SK-N-DZ (cell line): ENCODE data around the gene ACE.

Experiments
- DNase-seq: peaks from one replicate; pipeline ENCODE4 v3.0.0-alpha.2; 2015; ENCODE audit warnings: low spot score

ACE gene

DNA sequence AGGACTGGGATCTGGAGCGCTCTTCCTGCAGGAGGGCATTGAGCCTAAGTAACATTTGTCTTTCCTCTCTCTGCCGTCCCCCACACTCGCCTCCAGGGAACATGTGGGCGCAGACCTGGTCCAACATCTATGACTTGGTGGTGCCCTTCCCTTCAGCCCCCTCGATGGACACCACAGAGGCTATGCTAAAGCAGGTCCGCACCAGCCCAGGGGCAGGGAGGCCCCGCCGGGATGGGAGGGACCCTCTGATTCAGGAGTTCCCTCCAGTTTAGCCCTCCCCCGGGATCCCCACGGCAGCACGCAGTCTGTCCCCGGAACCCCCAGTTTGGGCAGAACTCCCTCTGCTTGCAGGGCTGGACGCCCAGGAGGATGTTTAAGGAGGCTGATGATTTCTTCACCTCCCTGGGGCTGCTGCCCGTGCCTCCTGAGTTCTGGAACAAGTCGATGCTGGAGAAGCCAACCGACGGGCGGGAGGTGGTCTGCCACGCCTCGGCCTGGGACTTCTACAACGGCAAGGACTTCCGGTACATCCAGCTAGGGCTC lies 14.1 kb downstream of the ACE start:
- DNase-seq, result no peak

DNA sequence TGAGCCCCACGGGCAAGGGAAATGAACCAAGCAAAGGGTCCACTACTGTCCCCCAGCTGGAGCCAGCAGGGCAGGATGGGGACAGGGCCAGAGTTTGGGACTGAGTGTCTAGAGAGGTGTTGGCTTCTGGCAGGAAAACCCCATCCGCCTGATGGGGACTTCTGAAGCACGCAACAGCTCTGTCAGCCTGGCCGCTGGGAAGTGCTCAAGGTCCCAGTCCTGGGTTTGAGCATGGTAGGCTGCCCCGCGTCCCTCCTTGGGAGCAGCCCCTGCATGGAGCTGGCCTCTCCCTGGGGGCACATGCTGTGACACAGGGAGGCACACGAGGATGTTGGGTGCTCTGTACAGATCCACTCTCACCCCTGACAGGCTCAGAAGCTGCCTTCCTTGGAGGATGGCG lies 14.6 kb downstream of the ACE start:
- DNase-seq, result no peak

DNA sequence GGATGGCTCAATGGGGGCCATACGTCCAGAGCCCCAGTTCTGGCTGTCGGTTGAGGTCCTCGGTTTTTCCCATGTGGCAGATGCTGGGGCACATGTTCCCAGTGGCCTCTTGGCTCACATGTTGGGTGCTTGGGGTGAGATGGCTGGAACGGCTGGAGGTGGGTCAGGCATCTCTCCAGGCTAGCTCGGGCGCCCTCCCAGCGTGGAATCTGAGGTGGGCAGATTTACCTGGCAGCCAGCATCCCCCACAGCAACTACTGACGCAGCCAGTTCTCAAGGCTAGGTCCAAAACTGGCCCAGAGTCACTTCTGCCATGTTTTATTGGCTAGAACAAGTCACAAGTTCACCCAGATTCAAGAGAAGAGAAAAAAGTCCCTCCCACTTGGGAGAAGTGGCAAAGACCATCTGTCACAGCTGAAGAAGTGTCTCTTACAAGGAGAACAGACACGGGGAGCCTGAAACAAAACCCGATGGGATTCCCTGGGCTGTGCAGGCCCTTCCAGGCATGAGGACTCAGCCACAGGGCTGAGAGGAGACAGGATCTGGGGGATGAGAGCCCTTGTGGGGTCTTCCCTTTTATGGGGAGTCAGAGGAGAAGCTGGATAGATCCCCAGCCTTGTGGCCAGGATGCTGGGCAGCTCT lies 15.2 kb downstream of the ACE start:
- DNase-seq, result no peak

DNA sequence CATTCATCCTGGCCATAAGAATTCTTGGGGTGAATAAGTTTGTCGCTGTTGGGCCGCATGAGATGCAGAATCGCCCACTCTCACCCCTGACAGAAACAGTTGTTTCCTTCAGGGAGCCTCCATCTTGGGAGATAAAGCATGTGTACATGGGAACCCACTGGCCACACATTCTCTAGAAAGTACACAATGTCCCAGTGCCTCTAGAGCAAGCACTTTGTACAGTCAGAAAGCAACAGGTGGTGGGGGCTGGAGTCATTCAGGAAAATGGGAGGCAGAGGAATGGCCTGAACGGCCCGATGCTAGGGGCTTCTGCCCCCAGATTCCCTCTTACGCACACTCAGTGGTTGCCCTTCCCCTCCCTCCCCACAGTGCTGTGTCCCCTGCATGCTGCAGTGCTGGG lies 16.1 kb downstream of the ACE start:
- DNase-seq, result no peak

DNA sequence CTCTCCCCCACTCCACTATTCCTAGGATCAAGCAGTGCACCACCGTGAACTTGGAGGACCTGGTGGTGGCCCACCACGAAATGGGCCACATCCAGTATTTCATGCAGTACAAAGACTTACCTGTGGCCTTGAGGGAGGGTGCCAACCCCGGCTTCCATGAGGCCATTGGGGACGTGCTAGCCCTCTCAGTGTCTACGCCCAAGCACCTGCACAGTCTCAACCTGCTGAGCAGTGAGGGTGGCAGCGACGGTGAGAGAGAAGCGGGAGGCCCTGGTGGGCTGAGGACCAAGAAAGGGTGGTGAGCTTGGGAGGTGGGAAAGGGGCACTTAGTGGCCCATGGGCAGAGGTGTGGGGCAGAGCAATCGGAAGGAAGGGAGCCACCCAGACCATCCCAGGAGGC lies 16.6 kb downstream of the ACE start:
- no peak for DNase-seq

DNA sequence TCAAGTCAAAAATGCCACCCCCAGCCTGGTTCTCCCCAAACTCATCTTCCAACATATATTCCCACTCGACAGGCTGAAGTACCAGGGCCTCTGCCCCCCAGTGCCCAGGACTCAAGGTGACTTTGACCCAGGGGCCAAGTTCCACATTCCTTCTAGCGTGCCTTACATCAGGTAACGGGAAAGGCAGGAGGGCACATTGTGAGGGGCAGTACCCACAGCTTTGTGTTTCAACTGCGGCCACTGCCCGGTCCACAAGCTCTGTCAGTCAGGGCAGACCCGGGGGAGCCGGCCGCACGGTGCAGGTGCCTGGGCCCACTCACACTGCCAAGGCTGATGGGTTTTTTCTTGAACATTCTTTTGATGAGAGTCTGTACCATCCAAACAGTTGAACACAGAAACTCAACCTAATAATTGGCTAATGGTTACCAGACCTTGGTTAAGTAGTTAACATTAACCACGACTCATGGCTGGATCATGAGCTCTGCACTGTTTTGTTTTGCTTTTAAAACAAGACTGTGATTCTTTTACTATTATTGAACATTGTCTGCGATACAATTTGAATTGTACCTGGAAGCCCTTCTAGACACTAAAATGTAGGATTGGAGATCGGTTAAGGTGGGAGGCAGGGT lies 17.6 kb downstream of the ACE start:
- no peak for DNase-seq

DNA sequence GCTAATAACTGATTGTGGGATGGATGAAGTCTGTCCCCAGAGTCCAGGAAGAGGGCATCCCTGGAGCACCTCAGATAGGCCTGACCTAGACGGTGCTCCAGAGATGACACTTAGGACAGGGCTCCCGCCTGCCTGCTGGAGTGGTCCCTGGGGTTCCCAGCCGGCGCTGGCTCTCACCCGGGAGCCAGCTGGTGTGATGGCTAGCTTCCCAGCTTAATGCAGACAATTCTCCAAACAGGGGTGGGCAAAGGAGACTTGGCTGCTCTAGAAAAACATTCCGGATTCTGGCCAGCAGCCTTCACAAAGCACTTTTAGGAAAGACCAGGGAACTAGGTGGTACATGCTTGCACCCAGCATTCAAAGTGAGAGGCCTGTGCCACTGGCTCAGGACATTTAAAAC lies 18.6 kb downstream of the ACE start:
- DNase-seq, result no peak

DNA sequence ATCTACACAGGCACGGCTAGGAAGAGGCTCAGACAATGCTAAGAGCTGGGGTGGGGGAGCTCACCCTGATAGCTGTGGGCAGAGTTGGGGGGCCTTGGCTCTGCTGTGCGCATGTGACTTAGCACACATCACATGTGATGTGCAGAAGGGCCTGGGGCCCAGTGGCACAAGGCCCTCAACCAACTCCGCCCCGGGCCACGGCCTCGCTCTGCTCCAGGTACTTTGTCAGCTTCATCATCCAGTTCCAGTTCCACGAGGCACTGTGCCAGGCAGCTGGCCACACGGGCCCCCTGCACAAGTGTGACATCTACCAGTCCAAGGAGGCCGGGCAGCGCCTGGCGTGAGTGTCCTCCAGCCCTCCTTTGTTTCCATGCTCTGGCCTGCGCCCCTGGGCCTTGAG lies 19.3 kb downstream of the ACE start:
- DNase-seq, result no peak

DNA sequence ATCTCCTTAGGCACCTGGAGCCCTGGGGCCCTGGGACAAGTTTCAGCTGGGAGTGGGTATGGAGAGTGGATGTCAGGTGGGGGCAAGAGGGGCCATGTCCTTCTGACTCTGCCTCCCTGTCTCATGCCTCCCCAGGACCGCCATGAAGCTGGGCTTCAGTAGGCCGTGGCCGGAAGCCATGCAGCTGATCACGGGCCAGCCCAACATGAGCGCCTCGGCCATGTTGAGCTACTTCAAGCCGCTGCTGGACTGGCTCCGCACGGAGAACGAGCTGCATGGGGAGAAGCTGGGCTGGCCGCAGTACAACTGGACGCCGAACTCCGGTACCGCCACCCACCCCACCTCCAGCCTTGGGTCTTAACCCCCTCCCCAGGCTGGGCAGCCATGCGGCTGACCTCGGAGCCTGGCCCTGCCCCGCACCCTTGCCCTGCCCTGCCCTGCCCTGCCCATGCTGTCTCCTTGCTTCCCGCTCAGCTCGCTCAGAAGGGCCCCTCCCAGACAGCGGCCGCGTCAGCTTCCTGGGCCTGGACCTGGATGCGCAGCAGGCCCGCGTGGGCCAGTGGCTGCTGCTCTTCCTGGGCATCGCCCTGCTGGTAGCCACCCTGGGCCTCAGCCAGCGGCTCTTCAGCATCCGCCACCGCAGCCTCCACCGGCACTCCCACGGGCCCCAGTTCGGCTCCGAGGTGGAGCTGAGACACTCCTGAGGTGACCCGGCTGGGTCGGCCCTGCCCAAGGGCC lies 20.0 kb downstream of the ACE start:
- DNase-seq, result no peak

DNA sequence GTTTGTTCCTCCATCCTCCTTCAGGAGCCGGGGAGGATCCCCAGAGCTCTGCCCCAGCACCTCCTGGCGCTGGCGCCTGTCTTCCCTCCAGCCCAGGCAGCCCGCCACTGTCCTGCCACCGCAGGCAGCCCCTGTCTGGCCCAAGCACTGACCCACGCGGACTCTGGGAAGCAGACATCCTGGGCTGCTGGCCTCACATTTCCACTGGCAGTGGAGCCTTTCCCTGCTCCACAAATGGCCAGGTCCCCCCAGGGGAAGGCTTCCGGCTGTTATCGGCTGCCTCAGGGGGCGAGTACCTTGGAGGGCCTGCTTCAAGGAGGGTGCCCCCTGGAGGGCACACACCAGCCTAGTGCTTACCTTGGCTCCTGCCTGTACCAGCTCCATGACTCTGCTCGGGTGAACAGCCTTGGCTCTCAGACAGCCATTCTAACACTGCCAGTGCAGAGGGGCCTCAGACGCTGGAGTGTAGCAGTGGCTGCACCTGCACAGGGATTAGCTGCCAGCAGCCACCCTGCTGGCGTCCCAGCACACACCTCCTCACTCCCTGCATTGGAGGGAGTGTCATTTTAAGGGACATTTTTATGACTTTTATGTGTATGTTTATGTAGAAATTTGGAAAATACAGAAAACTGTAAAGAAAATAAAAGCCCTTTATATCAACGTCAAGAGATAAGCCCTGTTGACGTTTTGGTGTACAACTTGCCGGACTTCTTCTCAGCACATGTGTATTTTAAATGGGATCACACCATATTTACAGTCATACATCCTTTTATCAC lies 21.0 kb downstream of the ACE start:
- DNase-seq, result peak; percentile 88

DNA sequence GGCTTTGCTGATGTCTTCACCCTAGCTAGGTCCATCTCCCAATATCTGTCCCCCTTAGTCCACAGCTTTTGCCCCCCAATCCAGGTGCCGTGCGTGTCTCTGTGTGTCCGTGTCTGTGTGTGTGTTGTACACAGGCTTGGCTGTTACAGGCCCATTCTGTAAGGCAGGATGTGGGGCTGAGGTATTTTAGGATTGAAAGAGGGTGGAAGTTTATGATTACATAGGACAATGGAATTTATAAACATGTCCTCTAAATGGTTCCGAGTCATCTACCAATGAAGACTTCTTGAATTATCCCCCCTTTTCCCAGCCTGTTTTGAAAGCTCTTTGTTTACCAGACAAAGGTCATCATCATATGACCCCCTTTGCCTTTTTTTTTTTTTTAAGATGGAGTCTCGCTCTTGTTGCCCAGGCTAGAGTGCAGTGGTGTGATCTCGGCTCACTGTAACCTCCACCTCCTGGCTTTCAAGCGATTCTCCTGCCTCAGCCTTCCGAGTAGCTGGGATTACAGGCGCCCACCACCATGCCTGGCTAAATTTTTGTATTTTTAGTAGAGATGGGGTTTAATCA lies 21.9 kb downstream of the ACE start:
- DNase-seq, result no peak

DNA sequence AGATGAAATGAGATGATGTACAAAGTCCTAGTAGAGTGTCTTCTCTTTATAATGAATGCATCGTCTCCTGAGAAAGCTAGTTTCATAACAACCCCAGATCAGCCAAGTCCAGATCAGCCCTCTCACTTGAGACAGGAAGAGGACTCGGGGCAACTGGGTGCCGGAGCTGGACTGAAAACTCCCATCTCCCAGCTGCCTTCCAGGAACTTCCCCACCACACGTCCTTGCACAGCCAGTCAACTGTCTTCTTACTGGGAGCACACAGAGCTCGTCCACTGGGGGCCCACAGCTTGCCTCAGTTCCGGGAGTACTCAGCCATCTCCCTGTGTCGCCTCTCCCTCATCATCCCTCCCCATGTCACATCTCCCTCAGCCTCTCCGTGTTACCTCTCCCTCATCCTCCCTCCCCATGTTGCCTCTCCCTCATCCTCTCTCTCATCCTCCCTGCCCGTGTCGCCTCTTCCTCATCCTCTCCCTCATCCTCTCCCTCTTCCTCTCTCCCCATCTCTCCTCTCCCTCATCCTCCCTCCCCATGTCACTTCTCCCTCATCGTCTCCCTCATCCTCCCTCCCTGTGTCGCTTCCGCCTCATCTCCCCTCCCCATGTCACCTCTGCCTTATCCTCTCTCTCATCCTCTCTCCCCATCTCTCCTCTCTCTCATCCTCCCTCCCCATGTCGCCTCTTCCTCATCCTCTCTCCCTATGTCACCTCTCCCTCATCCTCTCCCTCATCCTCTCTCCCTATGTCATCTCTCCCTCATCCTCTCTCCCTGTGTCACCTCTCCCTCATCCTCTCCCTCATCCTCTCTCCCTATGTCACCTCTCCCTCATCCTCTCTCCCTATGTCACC lies 23.9 kb downstream of the ACE start:
- DNase-seq, result no peak

DNA sequence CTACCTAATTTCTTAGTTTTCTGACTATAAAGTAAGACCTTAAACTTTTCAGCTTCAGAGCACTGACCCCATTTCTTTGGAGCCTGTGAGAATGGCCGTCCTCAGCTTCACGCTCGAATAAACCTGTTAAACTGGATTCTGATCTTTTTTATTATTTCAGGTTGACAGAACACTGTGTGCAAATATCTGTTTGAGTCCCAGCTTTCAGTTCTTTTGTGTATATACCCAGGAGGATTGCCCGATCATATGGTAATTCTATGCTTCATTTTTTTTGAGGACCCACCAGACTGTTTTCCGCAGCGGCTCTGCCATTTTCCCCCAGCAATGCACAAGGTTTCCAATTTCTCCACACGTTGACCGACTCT lies 26.5 kb downstream of the ACE start:
- no peak for DNase-seq

DNA sequence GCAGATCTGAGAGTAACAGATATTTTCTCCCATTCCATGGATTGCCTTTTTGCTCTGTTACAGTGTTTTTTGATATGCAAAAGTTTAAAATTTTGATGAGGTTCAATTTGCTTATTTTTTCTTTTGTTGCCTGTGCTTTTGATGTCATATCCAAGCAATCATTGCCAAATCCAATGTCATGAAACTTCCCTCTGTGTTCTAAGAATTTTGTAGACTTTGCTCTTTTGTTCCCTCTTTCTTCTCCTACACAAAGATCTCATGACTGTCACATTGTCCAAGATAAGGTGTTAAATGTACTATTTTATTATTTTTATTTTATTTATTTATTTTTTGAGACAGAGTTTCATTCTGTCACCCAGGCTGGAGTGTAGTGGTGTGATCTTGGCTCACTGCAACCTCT lies 27.4 kb downstream of the ACE start:
- no peak for DNase-seq

DNA sequence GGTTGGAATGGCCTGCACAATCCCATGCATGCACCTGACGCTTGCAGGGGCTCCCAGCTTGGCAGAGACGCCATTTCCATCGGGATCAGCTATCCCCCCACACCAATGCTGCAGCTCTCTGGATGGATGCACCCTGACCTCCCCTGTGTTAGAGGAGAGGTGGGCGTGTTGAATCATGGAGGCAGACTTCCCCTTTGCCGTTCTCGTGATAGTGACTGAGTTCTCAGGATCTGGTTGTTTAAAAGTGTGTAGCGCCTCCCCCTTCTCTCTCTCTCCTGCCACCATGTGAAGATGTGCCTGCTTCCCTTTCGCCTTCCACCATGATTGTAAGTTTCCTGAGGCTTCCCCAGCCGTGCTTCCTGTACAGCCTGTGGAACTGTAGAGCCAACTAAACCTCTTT lies 28.5 kb downstream of the ACE start:
- no peak for DNase-seq

DNA sequence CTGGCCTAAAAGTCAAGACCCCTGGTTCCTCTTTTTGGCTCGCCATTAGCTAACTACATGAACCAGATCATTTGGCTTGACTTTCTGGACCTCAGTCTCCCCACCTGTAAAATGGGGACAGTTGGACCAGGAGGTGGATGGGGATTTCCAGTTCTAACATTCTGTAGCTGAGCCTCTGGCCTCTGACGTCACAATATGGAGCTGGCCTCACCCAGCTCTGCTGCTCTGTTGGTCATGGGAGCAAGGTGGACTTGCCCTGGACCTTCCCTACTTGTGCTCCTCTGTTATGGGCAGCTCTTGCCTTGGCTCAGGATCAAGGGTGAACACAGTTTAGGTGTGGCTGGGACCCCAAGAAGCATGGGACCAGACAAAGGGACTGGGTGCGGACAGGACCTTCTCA lies 29.8 kb downstream of the ACE start:
- no peak for DNase-seq

DNA sequence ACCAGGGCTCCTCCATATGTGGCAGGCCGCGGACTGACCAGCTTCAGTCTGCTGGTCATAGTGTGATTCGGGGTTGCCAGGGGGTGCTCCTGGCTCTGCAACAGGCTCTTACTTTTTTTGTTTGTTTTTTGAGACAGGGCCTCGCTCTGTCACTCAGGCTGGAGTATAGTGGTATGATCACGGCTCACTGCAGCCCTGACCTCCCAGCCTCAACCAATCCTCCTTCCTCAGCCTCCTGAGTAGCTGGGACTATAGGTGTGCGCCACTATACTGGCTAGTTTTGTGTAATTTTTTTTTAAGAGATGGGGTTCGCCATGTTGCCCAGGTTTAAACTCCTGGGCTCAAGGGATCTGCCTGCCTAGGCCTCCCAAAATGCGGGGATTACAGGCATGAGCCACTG lies 34.5 kb downstream of the ACE start:
- DNase-seq, result no peak

DNA sequence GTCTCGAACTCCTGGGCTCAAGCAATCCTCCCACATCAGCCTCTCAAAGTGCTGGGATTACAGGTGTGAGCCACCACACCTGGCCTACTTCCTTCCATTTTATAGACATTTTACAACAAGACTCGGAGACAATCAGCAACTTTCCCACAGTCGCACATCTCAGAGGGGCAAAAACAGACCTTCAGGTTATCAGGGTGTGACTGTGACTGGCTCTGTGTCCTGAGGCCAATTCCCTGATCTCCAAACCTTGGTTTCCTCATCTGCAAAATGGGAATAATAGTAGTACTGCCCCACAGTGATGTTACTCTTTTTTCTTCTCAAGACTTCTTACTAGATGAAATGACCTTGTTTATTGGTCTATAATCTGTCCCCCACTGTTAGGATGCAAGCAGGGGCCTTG lies 35.5 kb downstream of the ACE start:
- no peak for DNase-seq

DNA sequence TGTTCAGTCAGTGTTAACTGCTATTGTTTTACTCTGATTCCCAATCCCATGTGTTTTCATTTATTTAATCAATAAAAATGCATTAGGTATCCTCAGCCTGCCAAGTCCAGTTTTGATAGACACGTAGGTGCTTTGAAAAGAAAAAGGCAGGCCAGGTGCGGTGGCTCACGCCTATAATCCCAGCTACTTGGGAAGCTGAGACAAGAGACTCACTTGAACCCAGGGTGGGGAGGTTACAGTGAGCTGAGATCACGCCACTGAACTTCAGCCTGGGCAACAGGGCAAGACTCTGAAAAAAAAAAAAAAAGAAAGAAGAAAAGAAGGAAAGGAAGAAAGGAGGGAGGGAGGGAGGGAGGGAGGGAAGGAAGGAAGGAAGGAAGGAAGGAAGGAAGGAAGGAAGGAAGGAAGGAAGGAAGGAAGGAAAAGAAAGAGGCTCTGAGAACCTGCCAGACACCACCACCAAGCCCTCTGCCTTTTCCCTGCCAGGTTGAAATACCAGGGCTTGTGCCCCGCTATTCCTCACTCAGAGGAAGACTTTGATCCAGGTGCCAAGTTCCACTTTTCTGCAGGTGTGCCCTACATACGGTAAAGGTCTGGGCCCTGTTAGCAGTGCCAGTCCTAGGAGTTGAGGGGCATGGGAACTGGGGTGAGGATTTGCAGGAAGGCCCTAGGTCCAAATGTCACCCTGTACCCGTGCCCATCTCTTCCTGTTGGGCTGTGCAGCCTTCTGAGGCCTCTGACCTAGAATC lies 36.2 kb downstream of the ACE start:
- no peak for DNase-seq

DNA sequence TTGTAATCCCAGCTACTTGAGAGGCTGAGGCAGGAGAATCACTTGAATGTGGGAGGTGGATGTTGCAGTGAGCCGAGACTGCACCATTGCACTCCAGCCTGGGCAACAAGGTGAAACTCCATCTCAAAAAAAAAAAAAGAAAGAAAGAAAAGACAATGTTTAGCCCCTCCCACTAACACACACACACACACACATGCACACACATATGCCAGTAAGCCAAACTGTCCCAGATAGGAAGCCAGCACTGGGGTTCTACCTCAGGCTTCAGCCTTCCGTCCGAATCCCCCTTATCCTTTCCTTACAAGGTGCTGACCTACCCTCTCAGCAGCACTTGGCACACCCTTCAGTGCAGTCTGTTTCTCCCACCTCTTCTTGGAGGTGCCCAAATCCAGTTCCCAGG lies 37.6 kb downstream of the ACE start:
- DNase-seq, result no peak
